ENCODE data around the gene RELB. TPM values are rescaled to one million over a fixed set of nuclear protein-coding genes. Genes with fewer than 3 reads are reported as not detected.
A peak's percentile ranks its signal among the peaks of the same experiment; 100 is the strongest.

RELB gene
- polyA plus RNA-seq, 1 donor: 4.5 TPM

DNA sequence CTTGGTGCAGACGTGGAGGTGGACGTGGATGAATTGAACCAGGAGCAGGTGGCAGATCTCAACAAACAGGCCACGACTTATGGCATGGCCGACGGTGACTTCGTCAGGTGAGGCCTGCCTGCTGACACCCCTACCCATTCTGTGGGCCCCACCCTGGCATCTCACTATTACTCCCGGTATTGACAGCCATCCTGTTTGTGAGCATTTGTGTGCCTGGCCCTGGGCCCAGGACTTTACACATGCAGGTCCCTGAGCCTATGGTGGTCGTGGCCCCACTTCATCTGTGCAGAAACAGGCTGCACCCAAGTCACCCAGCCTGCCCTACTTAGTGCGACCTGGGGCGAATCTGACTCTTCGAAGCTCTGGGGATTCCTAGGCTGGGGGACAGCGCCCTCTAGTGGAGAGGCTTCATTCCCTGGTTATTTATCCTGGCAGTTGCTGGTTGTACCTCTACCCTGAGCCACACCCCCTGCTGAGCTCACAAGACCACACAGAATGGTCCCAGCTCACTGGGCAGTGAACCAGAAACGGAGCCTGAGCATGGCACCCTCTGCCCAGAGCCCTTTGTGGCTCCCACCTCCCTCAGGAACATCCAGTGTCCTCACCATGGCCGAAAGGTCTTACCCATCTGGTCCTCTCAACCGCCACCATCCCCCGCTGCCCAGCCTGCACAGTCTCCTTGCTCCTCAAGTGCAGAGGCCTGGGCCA lies 58.1 kb downstream of the RELB start:
- peak; percentile 46 for DNase-seq

DNA sequence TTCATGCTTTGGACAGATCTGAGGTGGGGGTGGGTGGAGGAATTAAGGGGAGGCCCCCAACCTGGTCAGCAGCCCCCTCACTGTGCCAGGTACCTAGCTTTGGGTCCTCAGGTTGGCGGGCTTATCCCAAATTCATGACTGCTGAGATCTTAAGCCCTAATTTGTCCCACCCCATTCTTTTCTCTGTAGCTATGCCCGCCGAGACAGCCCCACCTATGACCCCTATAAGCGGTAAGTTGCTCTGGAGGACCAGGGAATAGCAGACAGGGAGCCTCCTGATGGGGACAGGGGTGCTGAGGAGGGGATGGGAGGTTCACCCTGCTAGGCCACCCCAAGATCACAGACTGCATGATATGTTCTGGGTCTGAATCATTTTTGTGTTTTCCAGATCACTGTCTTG lies 60.7 kb downstream of the RELB start:
- no peak for DNase-seq

DNA sequence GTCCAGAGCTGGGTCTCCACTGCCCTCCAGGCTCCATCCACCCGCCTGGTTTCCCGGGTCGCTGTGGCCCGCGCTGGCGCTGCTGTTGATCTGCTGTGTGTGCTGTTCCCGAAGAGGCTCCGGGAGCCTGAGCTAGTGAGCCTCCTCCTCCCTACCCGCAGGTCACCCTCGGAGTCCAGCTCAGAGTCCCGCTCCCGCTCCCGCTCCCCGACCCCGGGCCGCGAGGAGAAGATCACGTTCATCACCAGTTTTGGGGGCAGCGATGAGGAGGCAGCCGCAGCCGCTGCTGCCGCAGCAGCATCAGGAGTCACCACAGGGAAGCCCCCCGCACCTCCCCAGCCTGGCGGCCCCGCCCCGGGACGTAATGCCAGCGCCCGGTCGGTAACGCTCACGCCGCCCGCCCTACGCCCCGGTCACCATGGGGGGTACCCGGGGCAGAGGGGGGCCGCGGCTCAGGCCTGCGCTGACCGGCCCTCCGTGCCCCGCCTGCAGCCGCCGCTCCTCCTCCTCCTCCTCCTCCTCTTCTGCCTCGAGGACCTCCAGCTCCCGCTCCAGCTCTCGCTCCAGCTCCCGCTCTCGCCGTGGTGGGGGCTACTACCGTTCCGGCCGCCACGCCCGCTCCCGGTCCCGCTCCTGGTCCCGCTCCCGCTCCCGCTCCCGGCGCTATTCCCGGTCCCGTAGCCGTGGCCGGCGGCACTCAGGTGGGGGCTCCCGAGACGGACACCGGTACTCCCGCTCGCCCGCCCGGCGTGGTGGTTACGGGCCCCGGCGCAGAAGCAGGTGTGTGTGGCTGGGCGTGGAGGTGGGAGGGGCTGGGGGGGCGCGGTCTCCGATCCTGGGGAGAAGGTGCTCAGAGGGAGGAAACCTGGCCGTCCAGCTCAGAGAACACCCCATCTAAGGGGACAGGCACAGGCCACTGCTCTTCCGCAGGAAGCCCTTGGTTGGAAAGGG lies 62.9 kb downstream of the RELB start:
- no peak for DNase-seq

DNA sequence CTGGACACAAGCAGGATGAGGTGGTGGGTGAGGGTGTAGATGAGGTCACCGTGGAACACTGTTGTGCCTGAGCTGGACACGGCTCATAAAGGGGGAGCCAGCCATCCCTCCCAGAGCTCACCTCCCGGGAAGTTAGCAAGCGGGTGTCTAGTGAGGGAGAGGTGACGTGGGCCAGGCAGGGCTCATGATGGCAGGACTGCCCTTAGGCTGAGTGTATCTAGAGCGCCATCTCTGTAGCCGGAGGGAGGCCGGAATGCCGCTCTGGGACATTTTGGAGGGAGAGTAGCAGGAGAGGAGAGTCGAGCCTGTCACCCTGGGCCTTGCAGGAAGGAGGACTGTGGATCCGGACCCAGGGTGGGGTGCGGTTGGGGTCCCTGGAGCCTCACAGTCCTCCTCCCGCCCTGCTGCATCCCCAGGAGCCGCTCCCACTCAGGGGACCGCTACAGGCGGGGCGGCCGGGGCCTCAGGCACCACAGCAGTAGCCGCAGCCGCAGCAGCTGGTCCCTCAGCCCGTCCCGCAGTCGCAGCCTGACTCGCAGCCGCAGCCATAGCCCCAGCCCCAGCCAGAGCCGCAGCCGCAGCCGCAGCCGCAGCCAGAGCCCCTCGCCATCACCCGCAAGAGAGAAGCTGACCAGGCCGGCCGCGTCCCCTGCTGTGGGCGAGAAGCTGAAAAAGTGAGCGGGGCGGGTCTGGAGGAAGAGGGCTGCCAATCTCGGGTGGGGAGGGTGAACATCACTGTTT lies 65.8 kb downstream of the RELB start:
- DNase-seq: no peak

DNA sequence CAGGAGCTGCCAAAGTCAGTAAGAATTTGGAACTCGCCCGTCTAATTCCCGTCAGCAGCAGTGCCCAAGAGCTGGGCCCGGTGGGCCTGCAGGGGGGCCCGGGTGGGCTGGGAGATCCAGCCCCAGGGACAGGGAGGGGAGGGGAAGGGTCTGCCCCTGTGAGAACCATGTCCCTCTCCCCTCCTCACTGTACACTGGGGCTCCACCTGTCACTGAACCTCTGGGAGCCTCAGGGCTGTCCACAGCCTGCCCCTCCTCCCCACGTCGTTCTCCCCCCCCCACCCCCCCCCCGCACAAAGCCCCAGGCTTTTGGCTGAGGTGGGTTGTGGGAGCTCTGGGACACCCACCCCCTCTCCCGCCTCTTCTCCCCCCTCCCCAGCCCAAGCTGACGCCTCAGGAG lies 66.8 kb downstream of the RELB start:
- no peak for DNase-seq

DNA sequence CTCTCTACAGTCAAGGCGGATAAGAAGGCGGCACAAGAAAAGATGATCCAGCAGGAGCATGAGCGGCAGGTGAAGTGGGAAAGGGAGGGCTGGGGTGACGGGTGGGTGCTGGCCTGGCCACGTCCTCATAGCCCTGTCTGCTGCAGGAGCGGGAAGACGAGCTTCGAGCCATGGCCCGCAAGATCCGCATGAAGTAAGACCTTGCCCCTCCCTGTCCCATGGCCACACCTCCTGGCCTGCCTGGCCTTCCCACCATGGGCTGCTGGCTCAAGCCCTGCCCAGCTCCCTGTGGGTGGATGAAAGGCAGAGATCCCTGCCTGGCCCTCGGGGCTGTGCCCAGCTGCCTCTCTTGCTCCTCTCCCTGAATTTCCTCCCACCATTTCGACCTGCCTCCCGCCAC lies 67.8 kb downstream of the RELB start:
- DNase-seq: no peak

DNA sequence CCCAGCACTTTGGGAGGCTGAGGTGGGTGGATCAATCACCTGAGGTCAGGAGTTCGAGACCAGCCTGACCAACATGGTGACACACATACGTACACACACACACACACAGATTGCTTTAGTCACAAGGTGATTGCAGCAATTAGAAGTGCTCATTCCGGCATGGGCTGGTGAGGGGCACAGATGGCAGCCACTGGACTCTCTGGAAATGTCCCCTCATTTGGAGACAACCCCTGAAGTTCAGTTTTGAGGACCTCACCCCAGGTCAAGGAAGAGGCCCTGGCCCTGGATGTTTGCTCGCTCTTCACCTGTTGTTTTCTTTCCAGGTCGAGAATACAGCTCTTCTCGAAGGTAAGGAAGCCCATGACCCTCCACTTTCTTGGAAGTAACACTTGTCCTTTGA lies 69.0 kb downstream of the RELB start:
- DNase-seq: no peak

DNA sequence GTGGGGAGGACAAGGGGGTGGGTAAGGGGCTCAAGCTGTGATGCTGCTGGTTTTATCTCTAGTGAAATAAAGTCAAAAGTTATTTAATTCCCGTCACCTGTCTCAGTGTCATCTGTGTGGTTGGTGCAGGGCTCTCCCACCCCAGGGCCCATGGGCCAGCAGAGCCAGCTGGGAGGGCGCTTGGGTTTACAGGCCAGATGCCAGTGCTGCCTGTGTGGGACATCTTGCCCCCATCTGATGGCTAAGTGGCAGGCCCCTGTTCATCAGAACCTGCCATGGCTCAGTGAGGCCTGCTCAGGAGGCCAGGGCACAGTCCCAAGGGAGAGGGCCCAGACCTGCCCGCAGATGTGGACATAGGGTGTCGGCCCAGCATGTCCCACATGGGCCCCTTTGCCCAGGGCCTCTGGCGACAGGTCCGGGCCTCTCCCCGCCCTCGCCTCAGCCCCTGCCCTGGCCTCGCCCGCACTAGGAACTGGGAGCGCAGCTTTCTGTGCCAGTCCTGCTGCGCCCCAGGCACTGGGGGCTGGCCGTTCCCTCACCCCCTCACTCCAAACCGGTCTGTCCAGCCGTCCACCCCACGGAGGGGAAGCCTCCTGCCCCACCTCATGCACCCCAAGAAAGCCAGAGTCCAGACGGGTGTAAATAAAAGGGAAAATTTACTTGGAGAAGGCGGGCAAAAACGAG lies 69.7 kb downstream of the RELB start:
- no peak for DNase-seq

DNA sequence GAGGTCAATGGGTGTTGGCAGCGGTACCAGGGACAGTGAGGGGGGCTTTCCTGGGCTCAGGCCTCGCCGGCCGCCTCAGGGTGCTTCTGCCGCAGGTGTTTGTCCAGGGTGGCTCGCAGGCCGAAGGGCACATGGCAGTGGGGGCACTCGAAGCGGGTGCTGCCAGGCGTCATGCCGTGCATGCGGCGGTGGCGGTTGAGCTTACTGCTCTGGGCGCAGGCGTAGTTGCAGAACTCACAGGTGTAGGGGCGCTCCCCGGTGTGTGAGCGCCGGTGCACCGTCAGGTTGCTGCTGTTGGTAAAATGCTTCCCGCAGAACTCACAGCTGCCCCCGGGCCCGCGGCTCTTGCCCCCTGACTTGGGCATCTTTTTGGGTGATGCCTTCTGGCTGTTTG lies 70.3 kb downstream of the RELB start:
- no peak for DNase-seq

DNA sequence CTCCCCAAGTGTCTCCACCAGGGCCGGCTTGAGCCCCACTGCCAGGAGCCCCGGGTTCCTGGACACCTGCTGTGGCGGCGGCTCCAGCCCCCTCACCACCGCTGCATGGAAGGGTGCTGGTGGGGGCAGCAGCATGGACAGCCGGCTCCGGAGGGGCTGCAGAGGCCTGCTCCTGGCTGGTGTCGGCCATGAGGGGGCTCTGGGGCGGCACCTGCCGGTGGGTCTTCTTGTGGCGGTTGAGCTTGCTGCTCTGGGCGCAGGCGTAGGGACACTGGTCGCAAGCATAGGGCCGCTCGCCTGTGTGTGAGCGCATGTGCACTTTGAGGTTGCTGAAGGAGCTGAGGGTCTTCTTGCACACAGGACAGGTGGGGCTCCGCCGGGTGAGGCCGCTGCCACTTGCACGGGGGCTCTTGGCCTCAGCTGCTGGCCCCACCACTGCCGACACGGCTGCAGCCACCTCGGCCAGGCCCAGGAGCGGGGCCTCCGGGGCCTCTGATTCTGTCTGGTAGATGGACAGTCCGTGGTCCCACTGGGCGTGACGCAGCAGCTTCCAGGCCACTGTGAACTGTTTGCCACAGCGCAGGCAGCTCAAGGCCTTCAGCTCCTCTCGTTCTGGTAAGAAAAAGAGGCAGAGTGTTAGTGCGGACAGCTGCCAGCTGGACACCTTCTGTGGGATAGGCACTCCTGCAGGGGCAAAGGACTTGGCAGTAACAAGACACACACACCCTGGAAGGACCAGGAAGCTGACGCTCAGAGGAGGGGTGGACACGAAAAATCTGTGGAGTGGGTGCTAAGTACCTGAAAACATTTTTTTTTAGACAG lies 70.9 kb downstream of the RELB start:
- no peak for DNase-seq

DNA sequence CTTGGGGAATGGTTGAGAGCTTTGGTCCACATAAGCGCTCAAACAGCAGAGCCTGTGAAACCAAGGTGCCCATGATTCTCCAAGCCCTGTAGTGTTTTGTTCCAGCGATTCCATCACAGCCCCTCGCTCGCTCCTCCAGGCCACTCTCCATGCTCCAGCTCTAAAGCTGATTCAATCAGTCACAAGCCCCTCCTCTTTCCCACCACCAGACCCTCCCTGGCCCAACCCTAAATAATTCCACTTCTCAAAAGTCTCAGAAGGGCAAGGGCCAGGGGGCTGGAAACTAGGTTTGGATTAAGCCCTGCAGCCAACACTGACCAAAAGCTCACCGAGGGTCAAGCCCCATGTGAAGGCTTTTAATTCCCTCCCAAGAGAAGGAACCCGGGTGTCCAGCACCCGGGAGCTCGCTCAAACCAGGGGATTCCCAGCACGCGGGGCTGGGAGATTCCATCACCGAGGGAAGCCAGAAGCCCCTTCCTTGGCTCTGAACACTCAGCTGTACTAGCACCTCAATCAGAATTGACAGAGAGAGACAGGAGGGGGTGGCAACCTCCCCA lies 73.6 kb downstream of the RELB start:
- DNase-seq: no peak

DNA sequence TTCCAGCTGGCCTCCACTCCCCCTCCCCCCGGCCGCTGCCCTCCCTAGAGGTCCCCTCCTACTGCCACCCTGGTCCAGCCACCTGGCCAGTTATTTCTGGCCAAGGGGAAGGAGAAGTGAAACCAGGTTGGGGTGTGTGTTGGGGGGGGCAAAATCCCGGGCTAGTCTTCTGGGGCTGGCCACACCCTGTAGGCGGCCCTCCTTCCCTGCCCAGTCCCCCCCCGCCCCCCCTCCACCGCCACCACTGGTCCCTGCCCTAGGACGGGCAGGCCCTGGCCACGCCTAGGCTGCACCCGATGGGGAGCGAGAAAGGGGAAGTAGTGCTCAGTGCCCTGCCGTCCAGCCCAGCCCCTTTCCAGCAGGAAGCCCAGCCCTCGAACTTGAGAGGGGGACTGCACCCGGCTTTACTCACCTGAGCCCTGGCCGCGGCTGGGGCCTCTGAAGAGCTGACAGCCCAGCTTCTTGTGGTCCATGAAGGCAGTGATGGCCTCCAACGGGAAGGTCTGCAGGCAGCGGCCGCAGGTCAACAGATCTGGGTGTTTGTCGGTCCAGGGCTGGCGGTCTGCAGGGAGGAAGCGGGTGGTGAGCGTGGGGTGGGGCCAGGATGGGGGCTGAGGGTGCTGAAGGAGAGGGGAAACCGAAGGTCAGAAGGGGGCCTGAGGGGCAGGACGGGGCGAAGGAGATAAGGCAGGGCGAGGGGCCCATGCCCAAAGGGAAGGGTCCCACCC lies 74.2 kb downstream of the RELB start:
- no peak for DNase-seq

DNA sequence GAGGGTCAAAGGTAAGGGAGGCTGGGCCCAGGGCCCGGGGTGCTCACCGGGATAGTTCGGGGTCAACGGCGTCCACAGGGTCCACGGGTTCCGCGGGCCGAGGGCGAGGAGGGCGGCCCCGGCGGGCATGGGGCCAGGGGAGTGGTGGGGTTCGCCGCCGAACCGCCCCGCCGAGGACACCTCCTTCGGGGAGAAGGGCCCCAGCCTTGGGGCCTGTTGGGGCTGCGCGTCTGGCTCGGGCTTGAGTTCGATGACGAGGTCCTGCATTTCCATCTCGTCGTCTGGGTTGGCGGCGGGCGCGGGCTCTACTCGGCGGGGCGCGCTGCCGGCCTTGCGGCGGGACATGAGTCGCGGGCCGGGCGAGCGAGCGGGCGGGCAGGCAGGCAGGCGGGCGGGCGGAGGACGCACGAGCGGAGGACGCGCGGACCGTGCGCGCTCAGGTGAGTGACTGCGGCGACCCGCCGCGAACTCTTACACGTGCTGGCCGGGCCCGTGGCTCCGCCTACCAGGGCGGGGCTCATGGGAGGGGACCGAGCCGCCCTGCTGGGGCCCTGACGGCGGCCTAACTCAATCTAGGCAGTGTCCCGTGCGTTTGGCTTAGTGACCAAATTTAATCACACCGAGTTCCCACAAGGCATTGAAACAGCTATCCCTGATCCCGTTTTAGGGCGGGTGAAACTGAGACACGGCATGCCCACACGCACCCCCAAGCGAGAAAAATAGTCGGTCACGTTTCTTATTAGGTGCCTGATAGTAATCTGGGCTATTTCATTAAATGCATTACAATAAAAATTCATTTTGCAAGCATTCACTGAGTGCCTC lies 75.0 kb downstream of the RELB start, which contains the start of gene ZNF296:
Gene ZNF296, minus strand, starts transcription at position 450 of the 822 bp plus-strand sequence. Its CDS starts 105 bp downstream, at position 345.
- peak; percentile 35 for DNase-seq

DNA sequence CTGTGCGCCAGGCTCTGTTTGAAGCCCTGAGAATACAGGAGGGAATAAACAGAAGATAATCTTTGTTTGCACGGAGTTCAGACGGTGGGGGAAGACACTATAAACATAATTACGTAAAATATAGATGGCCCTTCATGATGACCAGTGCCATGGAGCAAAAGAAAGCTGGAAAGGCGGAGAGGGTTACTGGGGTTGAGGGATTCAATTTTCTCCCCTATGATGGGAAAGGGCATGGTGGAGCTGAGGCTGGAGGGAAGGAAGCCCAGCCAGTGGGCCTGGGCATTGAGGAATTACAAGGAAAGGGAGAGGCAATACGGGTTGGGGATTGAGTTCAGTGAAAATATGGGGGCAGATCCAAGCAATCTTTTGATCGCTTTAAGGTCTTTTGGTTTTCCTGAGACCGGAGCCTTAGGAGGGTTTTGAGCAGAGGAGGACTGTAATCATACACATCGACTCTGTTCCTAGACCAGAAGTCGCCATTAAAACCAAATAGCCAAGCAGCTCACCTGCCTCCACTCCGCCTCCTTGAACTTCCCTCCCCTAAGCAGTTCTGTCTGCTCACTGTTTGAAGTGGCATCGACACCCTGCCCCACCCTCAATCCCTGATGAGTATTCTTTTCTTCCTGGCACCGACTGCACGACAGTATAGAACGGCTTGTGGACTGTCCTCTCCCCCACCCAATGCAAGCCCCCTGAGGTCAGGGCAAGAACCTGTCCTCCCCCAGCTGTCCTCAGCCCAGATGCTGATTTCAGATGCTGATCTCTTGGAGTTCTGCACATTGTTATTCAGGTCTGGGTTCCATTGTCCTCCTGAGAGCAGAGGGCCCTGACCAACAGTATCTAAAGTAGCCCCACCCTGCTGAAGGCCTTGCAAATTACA lies 75.8 kb downstream of the RELB start:
- DNase-seq: no peak

DNA sequence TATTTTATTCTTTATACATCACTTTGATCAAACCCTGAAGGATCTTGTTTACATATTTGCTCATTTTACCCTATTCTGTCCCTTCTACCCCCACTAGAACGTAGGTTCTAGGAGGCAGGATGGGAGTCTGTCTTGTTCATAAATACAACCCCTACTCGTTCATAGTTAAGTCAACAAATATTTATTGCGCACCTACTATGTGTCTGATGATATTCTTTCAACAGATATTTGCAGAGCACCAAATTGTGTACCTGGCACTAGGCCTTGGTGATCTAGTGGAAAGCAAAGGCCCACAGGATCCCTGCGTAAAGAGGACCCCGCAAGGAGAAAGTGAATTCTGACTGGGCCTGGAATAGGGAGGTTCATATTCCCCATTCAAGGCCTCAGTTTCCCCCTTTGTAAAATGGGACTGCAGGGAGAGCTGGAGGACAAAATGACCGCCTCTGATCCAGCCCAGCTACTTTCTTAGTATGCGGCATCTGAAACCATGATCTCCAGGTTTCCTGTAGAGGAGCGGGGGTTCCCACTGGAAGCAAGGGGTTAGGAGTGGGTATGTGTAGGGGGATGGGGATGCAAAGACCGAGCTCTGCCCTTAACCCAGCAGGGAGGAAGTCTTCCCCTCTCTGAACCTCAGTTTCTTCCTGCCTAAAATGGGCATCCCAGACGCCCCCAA lies 77.3 kb downstream of the RELB start:
- DNase-seq: no peak

DNA sequence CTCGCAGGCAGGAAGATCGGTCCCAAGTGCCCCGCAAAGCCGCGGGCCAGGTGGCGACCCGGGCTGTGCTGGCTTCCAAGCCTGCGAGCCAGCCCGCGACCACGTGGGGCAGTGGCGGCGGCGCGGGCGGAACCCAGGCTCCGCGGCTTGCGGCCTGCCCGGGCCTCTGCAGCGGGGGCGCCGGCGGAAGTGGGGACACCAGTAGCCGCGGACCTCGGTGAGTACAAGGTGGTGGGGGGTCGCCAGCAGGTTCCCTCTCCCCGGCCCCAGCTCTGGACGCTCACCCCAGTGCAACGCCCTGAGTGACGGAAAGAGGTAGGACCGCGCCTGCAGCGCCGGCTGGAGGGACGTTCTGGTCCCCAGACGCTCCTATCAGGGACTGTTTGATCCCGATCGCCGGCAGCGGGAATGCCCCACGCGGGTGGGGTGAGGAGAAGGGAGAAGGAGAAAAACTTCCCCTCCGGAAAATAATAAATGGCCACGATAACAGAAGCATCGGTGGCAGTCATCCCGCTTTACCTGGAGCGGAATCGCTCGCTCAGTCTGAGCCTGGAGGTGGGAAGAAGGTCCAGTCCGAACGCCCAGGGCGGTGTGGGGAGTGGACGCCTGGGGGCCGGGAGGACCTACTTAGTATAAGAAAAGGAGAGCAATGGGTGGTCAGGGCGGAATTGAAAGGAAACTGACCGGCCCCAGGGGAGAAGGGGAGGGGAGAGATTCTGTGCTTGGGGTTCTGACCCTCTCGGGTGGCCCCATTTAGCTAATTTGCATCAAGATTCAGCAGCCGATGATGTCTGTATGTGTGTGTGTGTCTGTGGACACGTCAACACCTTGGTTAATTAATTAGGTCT lies 78.0 kb downstream of the RELB start, which contains the start of gene GEMIN7:
Gene GEMIN7, plus strand, starts transcription at position 198 of the 848 bp plus-strand sequence. CDS start 10,855 bp downstream, outside the sequence.
- peak; percentile 63 for DNase-seq

All from left kidney (tissue), 2 donors.